T-helper 1 cell treated with Interleukin-12 subunit alpha and Interleukin-12 subunit beta and Interleukin-4 antibody, amounts not matched to agents 30 ng/mL and 1 ng/mL, for 36 hours (primary cell): ENCODE data around the gene MYADML2. TPM values are rescaled to one million over a fixed set of nuclear protein-coding genes. Genes with fewer than 3 reads are reported as not detected.

Experiments
- intact Hi-C: fragments of 100-400 bp; cut with micrococcal nuclease; formaldehyde crosslinking; loops from one replicate; pipeline ENCODE4 v1.15.1; 2024
- total RNA-seq: library from RNA; stranded (reverse); gene quantifications from 2 replicates; pipeline ENCODE4 v1.2.3, GENCODE V29; 2022

MYADML2 gene
- total RNA-seq, 1 donor from 2014 or later: not detected

DNA sequence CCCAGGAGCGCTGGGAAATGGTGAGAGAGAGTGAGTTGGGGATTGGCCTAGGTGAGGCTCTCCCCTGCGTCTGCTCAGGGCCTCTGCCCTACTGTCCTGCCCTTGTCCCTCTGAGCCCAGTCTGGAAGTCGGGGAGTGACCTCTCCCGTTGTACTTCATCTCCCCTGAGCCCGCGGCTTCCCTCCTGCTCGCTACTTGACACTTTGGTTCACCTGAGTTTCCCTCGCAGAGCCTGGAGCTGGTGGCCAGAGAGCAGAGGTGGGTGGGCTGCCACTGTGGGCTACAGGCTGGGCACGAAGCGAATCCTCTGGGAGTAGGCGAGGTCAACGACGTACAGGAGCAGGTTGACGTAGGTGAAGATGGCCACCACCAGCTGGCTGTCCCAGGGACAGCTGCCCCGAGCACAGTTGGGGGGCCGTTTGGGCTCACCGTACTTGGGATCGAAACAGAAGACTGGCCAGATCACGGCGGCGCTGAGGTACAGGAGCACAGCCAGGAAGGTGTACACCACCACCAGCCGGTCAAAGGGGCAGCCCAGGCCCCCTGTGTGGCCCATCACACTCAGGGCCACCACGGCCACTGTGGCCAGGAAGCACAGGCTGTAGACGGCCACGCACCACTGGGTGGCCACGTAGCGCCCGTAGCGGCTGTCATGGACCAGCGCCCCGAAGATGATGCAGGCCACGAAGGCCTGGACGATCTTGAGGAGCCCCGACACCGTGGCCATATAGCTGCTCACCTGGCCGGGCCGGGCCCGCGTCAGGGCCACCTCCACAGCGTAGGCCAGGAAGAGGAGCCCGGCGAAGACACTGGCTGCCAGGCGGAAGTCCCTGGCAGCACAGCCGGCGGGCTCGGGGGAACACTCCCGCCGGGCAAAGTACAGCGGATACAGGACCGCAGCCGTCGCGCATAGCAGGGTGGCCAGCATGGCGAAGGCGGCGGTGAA lies 6.2 kb downstream of the MYADML2 start:
- intact Hi-C loops: no loop called here

DNA sequence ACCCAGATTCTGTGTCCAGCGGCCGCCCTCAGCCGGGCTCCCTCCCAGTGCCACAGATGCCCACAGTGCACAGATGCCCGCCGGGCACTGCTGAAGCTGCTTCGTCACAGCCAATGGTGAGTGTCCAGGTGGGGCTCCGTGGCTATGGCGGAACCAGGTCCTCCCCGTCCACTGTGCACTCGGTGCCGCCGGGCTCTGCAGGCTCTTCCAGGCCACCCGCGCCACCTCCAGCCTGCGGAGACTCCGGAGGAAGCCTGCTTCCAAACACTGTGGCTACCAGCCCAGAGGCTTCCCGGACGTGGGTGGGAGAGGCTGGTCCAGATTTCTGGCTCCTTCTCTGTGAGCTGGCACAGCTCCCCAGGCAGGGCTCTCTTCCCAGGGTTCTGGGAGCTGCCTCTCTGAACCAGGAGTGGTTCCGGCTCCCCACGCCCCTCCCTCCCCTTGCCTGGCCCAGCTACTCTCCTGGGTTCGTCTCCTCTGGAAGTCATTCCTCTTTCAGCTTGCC lies 7.1 kb downstream of the MYADML2 start:
- intact Hi-C loops: no loop called here

DNA sequence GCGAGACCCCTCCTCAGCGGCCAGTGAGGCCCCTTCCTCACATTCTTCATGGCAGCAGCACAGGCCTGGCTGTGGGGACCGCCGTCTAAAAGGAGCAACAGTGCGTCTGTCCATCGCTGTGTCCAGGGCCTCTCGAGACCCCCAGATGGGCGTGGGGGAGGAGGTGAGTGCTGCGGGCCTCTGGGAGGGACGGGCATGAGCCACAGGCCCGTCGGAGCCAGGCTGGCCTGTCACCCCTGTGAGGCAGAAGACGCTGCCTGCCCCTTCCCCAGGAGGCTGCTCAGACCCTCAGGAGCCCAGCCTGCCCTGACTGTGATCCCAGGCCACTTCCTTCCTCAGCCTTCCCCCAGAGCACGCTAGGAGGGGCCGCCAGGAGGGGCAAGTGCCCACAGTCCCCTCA lies 7.8 kb downstream of the MYADML2 start:
- intact Hi-C loops: no loop called here

DNA sequence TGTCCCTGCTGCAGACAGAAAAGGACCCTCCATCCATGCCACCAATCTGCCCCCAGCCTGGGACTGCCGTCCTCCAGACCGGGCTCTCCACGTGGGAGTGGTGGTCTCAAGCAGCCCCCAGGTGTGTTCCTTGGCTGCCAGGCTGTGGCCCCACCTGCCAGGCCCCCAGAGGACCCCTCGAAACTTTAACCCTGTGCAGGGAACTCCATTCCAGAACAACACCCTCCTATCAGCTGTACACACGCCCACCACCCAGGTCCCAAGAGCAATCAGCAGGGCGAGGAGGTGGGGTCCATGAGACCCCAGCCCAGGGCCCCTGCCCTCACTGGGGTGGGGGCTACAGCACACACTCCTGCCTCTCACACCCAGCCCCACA lies 11.3 kb downstream of the MYADML2 start:
- intact Hi-C loops: loop anchor here (2.0 kb wide), 1 partner anchor 41 kb away; the partner anchor contains the start of gene ASPSCR1

DNA sequence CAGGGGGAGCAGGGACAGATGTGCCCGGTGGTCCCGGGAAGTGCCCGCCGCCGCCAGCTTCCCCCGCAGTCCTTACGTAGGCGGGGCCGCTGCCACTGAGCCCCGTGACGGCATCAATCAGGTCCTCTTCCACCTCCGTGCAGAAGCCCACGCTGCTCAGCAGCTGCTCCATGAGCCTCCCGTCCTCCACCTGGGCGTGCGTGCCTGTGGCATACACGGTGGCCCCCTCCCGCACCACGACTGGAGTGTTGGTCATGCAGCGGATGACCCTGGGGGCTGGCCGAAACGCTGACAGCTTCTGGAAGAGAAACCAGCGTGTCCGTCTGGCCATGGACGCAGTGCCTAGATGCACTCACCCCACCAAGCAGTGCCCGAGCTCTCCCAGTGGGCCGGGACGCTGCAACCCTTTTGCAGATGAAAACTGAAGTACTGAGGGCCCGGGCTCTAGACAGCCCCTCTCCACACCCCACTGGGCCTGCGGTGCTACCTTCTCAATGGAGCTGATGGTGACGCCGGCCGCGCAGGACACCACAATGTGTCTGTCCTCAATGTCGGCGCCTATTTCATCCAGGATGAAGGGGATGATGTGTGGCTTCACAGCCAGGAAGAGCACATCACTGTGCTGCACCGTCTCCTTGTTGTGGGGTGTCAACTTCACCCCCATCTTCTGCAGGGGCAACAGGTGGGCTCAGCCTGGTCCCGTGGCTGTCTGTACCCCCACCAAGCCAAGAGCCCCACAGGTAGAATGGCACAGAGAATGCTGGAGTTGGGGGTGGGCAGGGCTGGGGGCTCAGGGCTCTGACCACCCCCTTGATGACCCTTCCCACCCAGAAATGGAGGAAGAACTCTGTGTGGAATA lies 12.0 kb downstream of the MYADML2 start:
- intact Hi-C loops: no loop called here

DNA sequence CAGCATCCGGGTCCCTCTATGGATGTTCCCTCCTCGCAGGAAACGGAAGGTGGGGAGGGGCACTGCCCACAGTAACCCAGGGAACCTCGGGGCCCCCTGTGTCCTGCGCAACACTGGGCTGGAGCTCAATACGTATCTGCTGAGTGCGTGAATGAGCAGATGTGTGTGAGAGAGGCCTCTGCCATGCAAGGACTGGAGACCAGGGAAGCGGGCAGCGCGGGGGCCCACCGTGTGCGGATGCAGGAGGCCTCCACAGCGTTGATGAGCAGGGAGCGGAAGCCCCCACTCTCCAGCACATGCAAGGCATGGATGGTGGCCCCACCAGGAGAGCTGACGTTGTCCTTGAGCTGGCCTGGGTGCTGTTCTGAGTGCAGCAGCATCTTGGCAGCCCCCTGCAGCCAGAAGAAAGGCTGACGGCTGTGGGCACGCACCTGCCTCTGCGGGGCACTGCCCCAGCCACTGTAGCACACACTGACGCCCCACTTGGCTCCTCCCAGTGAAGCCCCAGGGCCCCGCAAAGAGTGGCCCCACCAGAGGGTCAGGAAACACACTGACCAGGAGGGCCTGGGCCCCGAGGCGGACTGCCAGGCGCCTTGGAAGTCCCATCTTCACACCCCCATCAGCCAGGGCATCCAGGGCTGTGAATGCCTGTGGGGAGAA lies 12.8 kb downstream of the MYADML2 start:
- intact Hi-C loops: no loop called here

DNA sequence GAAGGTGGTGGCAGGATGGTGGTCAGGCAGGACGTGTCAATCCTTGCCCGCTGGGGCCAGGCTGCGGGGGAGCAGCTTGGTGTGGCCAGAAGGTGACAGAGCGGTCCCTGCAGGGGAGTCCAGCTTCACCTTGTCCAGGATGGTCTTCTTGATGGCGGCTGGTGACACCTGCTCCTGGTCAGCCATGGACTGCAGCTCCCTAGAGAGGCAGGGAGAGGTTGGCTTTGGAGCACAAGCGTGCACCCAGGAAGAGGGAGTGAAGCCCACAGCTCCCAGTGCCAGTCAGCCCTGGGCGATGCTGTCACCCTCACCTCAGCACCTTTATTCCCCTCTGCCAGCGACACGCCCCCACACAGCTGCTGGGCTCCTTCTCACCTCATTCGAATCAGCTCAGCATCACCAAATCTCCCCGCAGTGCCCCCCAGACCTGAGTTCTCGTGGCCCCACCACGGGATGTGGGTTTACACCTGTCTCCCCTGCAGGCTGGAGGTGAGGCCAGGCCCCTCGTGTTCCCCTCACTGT lies 13.8 kb downstream of the MYADML2 start:
- intact Hi-C loops: no loop called here

DNA sequence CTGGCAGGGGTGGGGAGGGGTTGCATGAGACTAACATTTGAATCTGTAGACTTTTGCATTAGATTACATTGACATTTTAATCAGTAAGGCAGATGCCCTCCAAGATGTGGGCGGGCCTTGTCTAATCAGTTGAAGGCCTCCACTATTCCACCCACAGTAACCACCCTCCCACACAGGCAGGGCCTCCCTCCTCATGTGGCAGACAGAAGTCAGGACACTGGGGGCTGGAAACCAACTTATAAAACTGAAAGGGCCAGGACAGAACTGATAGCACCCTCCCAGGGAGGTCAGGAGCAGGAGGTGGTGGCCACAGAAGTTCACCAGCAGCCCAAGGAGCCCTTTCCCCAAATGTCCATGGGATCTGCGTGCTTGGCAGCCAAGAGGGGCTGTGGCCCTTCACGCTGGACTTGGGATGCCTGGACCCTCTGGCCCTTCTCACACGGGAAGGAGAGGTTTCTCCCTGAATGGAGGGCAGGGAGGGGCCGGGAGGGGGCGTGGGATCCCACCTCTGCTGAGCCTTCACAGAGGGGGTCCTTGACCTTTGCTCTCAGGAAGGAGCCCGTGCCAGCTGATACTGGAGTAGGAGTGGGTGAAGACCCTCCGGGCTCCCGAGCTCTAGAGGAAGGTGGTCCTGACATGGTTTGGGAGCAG lies 14.6 kb downstream of the MYADML2 start:
- intact Hi-C loops: no loop called here

DNA sequence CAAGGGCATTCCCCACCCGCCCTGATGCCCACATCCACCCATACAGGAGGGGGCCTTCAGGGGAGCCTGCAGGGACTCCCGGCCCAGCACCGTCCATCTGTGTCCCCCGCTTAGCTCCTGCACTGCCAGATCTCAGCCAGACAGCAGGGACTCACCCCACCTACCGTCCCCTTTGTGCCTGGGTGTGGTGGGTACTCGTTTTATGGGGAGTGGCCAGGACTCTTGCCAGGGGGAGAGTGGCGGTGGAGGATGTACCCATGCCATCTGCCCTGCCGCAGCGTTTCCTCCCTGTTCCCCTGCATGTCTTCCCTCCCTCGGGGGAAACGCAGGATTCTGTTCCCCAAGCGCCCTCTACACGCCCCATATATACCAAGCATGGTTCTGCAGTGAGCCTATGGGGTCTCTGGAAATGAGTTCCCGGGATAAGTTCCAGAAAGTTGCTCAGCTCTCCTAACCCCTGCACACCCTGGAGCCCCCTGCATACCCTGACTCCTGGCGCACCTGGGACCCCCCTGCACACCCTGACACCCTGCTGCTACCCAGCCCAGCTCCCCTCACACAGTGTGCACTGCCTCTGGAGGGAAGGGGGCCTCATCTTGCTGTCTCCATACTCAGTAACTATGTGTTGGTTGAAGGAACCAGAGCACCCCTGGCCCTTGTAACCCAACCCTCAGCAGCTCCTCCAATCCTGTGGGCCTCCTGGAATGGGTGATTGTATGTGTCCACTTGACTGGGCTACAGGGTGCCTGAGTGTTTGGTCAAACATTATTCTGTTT lies 15.3 kb downstream of the MYADML2 start:
- intact Hi-C loops: no loop called here

DNA sequence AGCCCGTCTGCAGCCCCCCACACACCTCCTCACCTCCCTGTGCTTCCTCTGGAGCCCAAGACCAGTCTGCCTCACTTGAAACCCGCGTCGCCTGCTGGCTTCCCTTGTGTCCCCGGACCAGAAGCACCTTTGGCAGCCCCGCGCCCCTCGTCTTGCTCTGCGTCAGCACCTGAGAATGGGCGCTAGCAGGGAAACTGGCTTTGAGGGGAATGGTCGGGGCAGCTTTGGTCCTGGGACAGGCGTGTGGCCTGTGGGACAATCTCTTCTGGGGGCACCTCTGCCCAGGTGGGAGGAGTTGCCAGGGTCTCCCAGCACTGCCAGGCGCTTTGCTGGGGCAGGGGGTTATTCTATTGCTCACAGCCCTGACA lies 15.9 kb downstream of the MYADML2 start:
- intact Hi-C loops: no loop called here

DNA sequence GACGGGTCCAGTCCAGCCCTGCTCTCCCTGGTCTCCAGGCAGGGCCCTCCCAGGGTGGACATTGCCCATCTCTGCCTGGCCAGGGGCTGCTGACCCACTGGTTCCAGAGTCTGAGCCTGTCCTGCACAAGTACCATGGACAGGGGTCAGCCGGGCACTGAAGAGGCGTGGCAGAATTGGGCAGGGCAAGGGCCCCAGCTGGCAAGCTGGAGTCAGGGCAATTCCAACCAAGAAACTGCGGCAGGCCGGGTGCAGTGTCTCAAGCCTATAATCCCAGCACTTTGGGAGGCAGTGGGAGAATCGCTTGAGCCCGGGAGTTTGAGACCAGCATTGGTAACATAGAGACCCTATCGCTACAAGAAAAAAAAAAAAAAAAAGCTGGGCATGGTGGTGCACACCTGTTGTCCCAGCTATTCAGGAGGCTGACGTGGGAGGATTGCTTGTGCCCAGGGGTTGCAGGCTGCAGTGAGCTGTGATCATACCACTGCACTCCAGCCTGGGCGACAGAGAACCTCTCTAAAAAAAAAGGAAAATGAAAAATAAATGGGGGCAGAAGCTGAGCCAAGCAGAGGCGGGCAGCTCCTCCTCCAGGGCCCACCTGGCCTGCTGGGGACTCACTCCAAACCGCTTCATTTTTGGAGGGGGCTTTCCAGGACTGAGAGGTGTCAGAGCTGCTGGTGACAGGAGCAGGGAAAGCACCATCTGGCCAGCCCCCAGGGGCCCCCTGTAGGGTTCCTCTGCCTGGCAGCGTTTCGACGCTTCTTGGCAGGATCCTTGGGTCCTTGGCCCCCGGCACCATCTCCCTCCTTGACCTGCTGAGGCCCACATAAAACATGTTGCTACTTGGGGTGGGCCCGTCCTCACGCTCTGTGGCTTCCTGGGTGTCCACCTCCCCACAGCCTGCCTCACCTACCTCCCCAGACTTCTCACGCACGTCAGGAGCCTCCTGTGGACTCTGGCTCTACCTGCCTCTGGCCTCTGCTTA lies 16.6 kb downstream of the MYADML2 start:
- intact Hi-C loops: no loop called here

DNA sequence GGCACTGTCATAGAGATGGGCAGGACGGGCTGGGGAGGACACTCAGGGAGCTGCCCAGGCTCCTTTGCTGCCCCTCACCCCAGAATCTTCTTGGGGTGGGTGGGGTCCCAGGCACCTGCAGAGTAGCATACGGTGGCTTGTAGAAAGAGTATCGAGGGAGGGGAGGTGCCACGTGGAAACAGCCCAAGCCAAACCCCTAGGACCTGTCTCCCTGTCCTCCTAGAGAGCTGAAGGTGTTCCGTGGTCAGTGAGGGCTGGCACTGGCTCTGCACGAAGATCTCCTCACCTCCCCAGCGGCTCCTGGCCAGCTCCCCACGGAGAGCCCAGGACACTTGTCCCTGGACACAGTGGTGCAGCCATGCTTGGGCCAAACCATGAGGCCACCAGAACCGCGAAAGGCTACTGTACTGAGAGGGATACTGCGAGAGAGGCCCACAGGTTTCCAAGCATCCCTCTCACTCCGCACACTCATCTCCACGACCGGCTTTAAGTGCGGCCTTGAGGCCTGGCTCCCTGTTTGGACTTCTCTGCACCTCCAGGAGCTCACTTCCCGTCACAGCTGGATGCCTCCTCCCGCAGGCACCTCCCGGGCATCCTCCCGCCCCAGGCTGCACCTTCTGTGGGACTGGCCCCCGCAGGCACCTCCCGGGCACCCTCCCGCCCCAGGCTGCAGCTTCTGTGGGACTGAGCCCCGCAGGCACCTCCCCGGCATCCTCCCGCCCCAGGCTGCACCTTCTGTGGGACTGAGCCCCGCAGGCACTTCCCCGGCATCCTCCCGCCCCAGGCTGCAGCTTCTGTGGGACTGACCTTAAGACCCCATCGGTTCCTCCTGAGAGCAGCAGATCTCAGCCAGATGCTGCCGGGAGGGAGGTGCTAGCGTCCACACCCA lies 17.5 kb downstream of the MYADML2 start:
- intact Hi-C loops: loop anchor here (2.0 kb wide), 1 partner anchor 97 kb away; the partner anchor contains the start of gene MCRIP1

DNA sequence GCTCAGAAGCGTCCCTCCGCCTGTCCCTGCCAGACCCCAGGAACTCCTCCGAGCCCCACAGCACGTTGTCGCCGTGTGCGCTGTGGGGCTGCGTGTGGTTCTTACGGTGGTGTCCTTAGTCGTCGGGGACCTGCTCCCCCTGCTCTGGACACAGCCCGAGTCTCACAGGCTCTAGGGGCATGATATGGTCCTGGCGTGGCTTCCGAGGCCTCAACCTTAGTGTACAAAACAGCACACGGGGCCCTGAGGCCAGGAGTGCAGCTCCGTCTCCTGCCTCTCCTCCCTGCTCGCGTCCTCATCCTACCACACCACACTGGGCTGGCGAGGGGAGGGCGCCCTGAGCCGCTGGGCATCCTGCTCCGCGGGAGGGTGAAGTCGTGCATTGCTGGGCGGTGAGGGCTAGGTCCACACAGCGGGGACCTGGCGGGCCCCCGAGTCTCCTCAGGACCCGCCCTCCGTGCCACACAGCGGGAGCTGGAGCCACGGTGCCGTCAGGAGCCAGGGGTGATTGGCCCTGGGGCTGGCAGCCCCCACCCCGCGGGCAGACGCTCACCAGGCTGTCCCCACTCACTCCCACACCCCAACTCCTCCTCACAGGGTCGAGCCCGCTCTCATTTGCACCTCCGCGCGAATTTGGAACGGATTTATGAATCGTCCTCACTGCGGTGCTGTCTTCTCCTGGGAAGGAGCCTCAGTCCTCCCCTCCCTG lies 18.3 kb downstream of the MYADML2 start:
- intact Hi-C loops: loop anchor here (2.0 kb wide), 1 partner anchor 96 kb away; the partner anchor contains the start of gene MCRIP1

DNA sequence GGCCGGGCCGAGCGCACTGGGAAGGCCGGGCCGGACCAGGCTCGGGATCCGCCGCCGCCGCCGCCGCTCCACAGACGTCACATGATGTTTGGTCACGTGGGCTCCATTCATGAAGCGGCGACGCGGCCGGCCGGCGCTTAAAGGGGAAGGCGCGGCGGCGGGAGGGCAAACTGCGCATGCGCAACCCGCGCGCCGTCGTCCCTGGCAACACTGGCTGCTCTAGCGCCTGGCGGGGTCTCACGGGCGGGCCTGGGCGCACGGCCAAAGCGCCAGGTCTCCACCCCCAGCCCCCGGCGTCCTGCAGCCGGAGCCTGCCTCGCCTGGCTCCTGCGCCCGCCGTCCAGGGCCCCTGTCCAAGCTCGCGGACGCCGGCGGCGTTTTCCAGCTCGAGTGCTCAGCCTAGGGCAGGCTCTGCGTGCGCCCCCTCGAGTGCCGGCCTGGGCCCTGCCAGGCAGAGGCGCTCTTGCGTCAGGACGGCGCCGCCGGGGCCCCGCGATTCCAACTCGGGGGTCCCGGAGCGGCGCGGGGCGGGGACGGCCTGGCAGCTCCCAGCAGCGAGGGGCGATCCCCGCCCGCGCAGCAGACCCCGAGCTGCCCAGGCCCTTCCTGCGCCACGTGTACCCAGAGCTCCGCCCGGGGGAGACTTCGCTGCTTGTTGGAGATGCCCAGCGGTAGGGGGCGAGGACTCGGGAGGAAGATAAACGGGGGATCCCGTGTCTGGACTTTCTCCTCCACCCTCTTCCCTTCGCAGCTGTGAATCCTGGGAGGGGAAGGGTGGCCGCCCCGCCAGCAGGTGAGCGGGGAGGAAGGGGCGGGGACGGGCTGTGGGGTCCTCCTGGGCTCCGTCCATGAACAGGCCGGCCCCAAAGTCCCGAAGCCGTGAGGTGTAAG lies 19.1 kb downstream of the MYADML2 start, which contains the start of gene MAFG:
MAFG (minus strand) TSS at position 83 of the 891 bp plus-strand sequence. CDS start 4,550 bp downstream, outside the sequence.
- intact Hi-C loops: loop anchor here (1.0 to 2.0 kb wide), 7 partner anchors 9 to 95 kb away; partner anchors contain the start of genes ALYREF, ANAPC11, LRRC45 and MCRIP1

DNA sequence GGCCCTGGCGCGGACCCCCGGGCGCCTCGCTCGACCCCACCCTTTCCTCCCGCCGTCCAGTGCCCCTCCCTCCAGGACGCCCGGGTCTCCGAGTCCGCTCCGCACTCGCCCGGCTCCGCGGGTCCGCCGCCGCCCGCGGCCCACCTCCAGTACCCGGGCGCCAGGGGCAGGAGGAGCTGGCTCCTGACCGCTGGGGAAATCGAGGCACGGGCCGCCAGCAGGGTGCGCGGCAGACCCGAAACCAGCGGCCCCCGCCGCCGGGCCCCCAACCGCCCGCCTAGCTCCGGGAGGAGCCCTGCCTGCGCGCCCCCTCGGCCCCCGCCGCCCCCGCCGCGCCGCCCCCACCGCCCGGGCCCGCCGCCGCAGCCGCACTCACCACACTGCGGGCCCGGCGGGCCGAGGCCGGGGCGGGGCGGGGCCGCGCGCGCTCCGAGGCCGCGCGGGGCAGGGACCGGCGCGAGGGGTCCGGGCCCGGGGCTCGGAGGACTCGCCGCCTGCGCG lies 19.8 kb downstream of the MYADML2 start:
- intact Hi-C loops: loop anchor here (1.0 to 2.0 kb wide), 6 partner anchors 9 to 96 kb away; partner anchors contain the start of genes ALYREF, ANAPC11, LRRC45 and P4HB
